NCI-H1048 (cell line): ENCODE measurements around the gene OR4D11.

Experiments
- DNase-seq: peaks from one replicate; lab custom pipeline; 2025; lab: John Stamatoyannopoulos, UW

OR4D11 gene

GRCh38 chr11:59548309-59548656, 44.9 kb downstream of the OR4D11 start:
- no peak for DNase-seq

GRCh38 chr11:59550368-59550841, 47.0 kb downstream of the OR4D11 start:
- no peak for DNase-seq

DNA sequence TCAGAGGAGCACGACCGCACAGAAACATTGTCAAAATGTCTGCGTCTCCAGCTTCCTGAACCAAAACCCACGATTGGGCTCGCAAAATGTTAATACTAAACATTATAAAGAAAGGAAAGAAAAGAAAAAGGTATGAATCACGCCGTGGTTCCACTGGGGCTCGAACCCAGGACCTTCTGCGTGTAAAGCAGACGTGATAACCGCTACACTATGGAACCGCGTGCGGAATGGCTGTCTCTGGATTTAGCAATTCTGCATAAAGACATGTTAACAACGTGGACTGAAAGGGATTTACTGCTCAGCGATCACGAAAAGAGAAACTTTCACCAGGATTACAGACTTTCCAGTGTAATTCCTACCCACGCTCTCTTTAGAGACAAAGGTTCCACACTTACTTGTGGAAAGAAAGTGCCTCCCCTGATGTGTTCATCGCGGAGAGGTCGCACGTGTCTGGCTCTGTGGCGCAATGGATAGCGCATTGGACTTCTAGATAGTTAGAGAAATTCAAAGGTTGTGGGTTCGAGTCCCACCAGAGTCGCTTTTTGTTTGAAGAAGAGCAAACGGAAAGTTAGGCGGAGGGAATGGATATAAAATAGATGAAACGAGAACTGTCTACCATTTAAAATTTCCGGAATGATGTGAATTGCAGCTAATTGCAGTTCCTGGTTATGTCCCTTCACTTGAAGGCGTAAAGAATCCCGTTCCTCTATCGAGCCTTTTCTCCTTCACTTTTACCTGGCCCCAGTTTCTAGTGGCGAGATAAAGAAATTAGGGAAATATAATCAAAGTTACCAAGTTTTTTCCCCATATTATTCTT, 47.7 kb downstream of the OR4D11 start:
- DNase-seq, result no peak

DNA sequence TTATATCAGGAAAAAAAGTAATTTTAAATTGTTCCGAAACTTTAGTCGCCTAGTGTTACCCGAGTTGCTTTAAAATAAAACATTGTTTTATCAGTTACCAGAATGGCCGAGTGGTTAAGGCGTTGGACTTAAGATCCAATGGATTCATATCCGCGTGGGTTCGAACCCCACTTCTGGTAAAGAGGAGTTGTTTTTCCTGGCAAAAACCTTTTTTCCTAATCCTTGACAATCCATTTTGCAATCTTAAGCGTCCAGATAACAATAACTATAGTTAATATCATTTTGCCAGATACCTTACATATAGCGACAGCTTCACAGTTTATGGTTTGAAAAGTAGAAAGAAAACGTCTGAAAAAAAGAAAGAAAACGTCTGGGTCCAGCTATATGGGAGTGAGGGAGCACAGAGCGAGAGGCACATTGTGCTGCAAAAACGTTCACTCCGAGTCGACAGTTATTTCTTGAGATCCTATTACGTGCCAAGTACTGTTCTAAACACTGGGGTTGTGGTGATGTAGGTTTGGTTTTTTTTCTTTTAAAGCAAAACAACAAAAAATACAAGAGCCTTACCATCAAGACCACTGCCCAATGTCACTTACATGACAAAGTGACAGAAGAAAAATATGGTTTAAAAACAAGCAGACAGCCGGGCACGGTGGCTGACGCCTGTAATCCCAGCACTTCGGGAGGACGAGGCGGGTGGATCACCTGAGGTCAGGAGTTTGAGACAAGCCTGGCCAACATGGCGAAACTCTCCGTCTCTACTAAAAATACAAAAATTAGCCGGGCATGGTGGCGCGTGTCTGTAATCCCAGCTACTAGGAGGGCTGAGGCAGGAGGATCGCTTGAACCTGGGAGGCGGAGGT, 48.5 kb downstream of the OR4D11 start:
- DNase-seq, result no peak

DNA sequence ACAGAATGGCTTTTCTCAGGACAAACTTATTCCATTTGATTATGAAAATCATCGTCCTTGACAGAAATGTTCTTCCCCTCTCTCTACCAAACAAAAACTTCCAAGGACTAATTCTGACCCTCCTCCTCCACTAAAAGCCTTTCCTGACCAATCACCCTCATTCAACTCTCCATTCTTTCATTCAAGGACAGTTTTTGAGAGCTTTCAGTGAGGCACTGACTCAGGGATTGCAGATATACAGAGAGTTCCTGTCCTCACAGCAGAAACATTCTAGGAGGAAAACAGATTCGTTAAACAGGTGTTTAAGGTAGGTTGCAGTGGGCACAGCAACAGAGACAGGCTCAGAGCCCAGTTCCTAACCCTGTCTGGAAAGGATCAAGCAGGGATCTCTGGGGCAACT, 49.5 kb downstream of the OR4D11 start:
- DNase-seq, result no peak

DNA sequence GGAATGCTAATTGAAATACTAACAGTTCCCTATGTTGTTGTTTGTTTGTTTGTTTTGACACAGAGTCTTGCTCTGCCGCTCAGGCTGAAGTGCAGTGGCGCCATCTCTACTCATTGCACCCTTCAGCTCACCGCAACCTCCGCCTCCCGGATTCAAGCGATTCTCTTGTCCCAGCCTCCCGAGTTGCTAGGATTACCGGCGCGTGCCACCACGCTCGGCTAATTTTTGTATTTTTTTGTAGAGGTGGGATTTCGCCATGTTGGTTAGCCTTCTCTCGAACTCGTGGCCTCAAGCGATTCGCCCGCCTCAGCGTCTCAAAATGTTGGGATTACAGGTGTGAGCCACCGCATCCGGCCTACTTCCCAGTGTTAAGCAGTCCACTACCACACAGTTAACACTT, 49.9 kb downstream of the OR4D11 start:
- no peak for DNase-seq
